Measurements from ENCODE around the gene EFNA4.

DNA sequence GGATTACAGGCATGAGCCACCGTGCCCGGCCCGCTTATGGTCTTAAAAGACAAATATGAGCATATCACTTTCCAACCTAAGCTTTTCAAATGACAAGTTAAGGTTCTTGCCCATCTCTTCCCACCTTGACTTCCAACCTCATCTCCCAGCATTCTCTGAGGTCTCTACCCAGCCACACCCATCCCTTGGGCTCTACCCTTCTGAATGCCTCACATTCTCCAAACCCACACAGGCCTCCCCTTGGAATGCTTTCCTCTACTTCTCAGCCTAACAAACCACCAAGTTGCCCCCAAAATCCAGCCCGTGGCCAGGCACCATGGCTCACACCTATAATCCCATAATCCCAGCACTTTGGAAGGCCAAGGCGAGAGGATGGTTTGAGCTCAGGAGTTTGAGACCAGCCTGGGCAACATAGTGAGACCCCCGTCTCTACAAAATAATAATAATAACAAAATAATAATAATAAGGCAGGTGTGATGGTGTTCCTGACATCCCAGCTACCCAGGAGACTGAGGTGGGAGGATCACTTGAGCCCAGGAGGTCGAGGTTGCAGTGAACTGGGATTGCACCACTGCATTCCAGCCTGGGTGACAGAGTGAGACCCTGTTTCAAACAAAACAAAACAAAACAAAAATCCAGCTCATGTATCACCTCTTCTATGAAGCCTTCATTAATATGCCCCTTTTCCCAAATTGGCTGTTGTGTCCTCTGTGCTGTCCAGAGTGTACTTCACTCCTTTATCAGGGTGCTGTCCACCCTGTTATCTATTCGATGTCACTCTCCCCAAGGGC, 41.2 kb upstream of the EFNA4 start:
- TF ChIP-seq MAX (CRISPR knock-in tag; IDR thresholded peaks at IDR 0.05), result no peak
- no peak for TF ChIP-seq ZBTB21 (CRISPR knock-in tag; IDR thresholded peaks at IDR 0.05; ENCODE audit: borderline replicate concordance)
- no peak for TF ChIP-seq SMAD3 (CRISPR knock-in tag; IDR thresholded peaks at IDR 0.05; ENCODE audit: borderline replicate concordance)
- no peak for TF ChIP-seq E2F5 (CRISPR knock-in tag; IDR thresholded peaks at IDR 0.05)
- TF ChIP-seq, protein P1, sequence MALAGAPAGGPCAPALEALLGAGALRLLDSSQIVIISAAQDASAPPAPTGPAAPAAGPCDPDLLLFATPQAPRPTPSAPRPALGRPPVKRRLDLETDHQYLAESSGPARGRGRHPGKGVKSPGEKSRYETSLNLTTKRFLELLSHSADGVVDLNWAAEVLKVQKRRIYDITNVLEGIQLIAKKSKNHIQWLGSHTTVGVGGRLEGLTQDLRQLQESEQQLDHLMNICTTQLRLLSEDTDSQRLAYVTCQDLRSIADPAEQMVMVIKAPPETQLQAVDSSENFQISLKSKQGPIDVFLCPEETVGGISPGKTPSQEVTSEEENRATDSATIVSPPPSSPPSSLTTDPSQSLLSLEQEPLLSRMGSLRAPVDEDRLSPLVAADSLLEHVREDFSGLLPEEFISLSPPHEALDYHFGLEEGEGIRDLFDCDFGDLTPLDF (CRISPR knock-in tag; IDR thresholded peaks at IDR 0.05), result no peak
- no peak for TF ChIP-seq CREM (CRISPR knock-in tag; IDR thresholded peaks at IDR 0.05)
- TF ChIP-seq, protein P2, sequence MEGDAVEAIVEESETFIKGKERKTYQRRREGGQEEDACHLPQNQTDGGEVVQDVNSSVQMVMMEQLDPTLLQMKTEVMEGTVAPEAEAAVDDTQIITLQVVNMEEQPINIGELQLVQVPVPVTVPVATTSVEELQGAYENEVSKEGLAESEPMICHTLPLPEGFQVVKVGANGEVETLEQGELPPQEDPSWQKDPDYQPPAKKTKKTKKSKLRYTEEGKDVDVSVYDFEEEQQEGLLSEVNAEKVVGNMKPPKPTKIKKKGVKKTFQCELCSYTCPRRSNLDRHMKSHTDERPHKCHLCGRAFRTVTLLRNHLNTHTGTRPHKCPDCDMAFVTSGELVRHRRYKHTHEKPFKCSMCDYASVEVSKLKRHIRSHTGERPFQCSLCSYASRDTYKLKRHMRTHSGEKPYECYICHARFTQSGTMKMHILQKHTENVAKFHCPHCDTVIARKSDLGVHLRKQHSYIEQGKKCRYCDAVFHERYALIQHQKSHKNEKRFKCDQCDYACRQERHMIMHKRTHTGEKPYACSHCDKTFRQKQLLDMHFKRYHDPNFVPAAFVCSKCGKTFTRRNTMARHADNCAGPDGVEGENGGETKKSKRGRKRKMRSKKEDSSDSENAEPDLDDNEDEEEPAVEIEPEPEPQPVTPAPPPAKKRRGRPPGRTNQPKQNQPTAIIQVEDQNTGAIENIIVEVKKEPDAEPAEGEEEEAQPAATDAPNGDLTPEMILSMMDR (IDR thresholded peaks at IDR 0.05), result no peak
- TF ChIP-seq ETV6 (CRISPR knock-in tag; IDR thresholded peaks at IDR 0.05), result no peak
- TF ChIP-seq NR1H2 (CRISPR knock-in tag; IDR thresholded peaks at IDR 0.05), result no peak
- no peak for TF ChIP-seq NFYB (CRISPR knock-in tag; conservative IDR thresholded peaks at IDR 0.05; ENCODE audit: low read depth)
- no peak for TF ChIP-seq SP1 (CRISPR knock-in tag; conservative IDR thresholded peaks at IDR 0.05)

Data from WTC11 (cell line).